ENCODE measurements around the gene UPK2.

GRCh38 chr11:118956094-118956846 is at the start of gene UPK2:
- peak; percentile 94 for TF ChIP-seq CTCF (conservative IDR thresholded peaks at IDR 0.05; ENCODE audit: low read length)
- TF ChIP-seq EZH2phosphoT487 (IDR thresholded peaks at IDR 0.05; ENCODE audit: borderline replicate concordance), result no peak

All from Loucy (cell line).